HepG2 (cell line): ENCODE results near the gene KHK. TPM values are rescaled to one million over a fixed set of nuclear protein-coding genes. Genes with fewer than 3 reads are reported as not detected.

Experiments used
- CAMTA2 ChIP-seq: sonication (generic); formaldehyde crosslinking; IDR thresholded peaks from 2 replicates; pipeline ENCODE4 v1.4.0; 2020; ENCODE audit warnings: mild to moderate bottlenecking, missing genetic modification reagents, borderline replicate concordance
- DMAP1 ChIP-seq: IDR thresholded peaks from 2 replicates; pipeline ENCODE4 v1.6.1; 2016
- FOXA1 ChIP-seq, 2 experiments: fragments of 450-650 bp in 1 of 2; sonication (generic) in 1 of 2; formaldehyde crosslinking in 1 of 2; IDR thresholded peaks; 2 replicates each; pipeline versions ENCODE4 v1.4.0 to v1.6.1; 2016 to 2020; ENCODE audit warnings: missing genetic modification reagents in 1 of 2
- HDAC6 ChIP-seq: fragments of 200-600 bp; sonication (generic); IDR thresholded peaks from 2 replicates; pipeline ENCODE4 v1.7.0; 2017; ENCODE audit warnings: mild to moderate bottlenecking, antibody characterized with exemption, low read length, low read depth
- HIVEP1 ChIP-seq: sonication (generic); formaldehyde crosslinking; IDR thresholded peaks from 2 replicates; pipeline ENCODE4 v1.4.0; 2020; ENCODE audit warnings: mild to moderate bottlenecking, missing genetic modification reagents
- KLF6 ChIP-seq: IDR thresholded peaks from 2 replicates; pipeline ENCODE4 v1.8.0; 2016; ENCODE audit warnings: missing biosample characterization, missing genetic modification reagents
- NCOR1 ChIP-seq: fragments of 200-600 bp; sonication (generic); IDR thresholded peaks from 2 replicates; pipeline ENCODE4 v1.7.0; 2017; ENCODE audit warnings: antibody characterized with exemption, low read length, borderline replicate concordance
- NFIB ChIP-seq: sonication (generic); formaldehyde crosslinking; IDR thresholded peaks from 2 replicates; pipeline ENCODE4 v1.9.0; 2021; ENCODE audit warnings: missing genetic modification reagents, mild to moderate bottlenecking, borderline replicate concordance
- NR2F1 ChIP-seq, 2 experiments: fragments of 450-650 bp in 1 of 2; formaldehyde crosslinking in 1 of 2; IDR thresholded peaks; 2 replicates each; pipeline versions ENCODE4 v1.5.0 to v1.6.1; 2016 to 2020; ENCODE audit warnings: mild to moderate bottlenecking in 1 of 2, missing compliant biosample characterization in 1 of 2, missing genetic modification reagents in 1 of 2, moderate library complexity in 1 of 2
- PAF1 ChIP-seq: IDR thresholded peaks from 2 replicates; pipeline ENCODE4 v1.6.1; 2016; ENCODE audit warnings: missing genetic modification reagents, missing compliant biosample characterization
- SRSF9 ChIP-seq: fragments of 200-400 bp; formaldehyde crosslinking; IDR thresholded peaks from 2 replicates; pipeline ENCODE4 v1.6.1; 2018; ENCODE audit warnings: borderline replicate concordance, mild to moderate bottlenecking, low read depth, low read length; ENCODE audit not compliant: insufficient read depth, poor library complexity, severe bottlenecking
- TCF12 ChIP-seq, 2 experiments: fragments of 450-650 bp in 1 of 2; sonication (generic) in 1 of 2; formaldehyde crosslinking in 1 of 2; IDR thresholded peaks; 2 replicates each; pipeline versions ENCODE4 v1.6.1 to v1.8.0; 2017 to 2022; ENCODE audit warnings: antibody characterized with exemption in 1 of 2, mild to moderate bottlenecking in 1 of 2, missing genetic modification reagents in 1 of 2, moderate library complexity in 1 of 2
- TGIF2 ChIP-seq: IDR thresholded peaks from 2 replicates; pipeline ENCODE4 v1.6.1; 2016; ENCODE audit warnings: control low read depth, missing compliant biosample characterization
- ZFP1 ChIP-seq: IDR thresholded peaks from 2 replicates; pipeline ENCODE4 v1.6.1; 2016
- ZMYM3 ChIP-seq: sonication (generic); formaldehyde crosslinking; IDR thresholded peaks from 2 replicates; pipeline ENCODE4 v1.5.1; 2020; ENCODE audit warnings: mild to moderate bottlenecking, missing genetic modification reagents
- ZNF281 ChIP-seq: sonication (generic); formaldehyde crosslinking; IDR thresholded peaks from 2 replicates; pipeline ENCODE4 v1.4.0; 2020; ENCODE audit warnings: missing genetic modification reagents, borderline replicate concordance
- ZNF329 ChIP-seq: sonication (generic); formaldehyde crosslinking; IDR thresholded peaks from 2 replicates; pipeline ENCODE4 v1.9.0; 2021; ENCODE audit warnings: low read depth, mild to moderate bottlenecking, missing genetic modification reagents
- ZNF446 ChIP-seq: sonication (generic); formaldehyde crosslinking; IDR thresholded peaks from 2 replicates; pipeline ENCODE4 v1.5.0; 2020; ENCODE audit warnings: mild to moderate bottlenecking, missing genetic modification reagents
- ZNF605 ChIP-seq: sonication (generic); formaldehyde crosslinking; IDR thresholded peaks from 2 replicates; pipeline ENCODE4 v1.8.0; 2022; ENCODE audit warnings: mild to moderate bottlenecking, missing genetic modification reagents
- ZNF816 ChIP-seq: sonication (generic); formaldehyde crosslinking; IDR thresholded peaks from 2 replicates; pipeline ENCODE4 v1.8.0; 2022; ENCODE audit warnings: missing genetic modification reagents, mild to moderate bottlenecking, borderline replicate concordance
- ZNF850 ChIP-seq: sonication (generic); formaldehyde crosslinking; conservative IDR thresholded peaks from 2 replicates; pipeline ENCODE4 v1.9.0; 2021; ENCODE audit warnings: mild to moderate bottlenecking, missing genetic modification reagents
- polyA plus RNA-seq, 8 experiments: library from polyadenylated mRNA; depleted of rRNA in 3 of 8; stranded (reverse) in 7 of 8; unstranded in 1 of 8; fragments of >200 nt; fragmentation: Illumina TruSeq in 4 of 8; extraction: Trizol in 4 of 8; gene quantifications; 2 replicates each; pipeline versions ENCODE4 v1.2.1 to v1.2.3, GENCODE V29; 2011 to 2016; ENCODE audit warnings: low read depth in 4 of 8, missing spikeins in 1 of 8, mixed read lengths in 1 of 8; ENCODE audit not compliant: insufficient read depth in 1 of 8
- total RNA-seq, 5 experiments: library from RNA; depleted of rRNA; stranded (reverse); fragments of >200 nt; fragmentation: Illumina TruSeq; extraction: Trizol; gene quantifications; 2 replicates each; pipeline ENCODE4 v1.2.3, GENCODE V29; 2016; ENCODE audit warnings: low read depth in 1 of 5
- TF ChIP-seq, protein P1 (sequence below): sonication (generic); formaldehyde crosslinking; IDR thresholded peaks from 2 replicates; pipeline ENCODE4 v1.9.0; 2021; ENCODE audit warnings: missing genetic modification reagents, borderline replicate concordance
- TF ChIP-seq, protein P2 (sequence below): sonication (generic); formaldehyde crosslinking; IDR thresholded peaks from 2 replicates; pipeline ENCODE4 v1.4.0; 2020; ENCODE audit warnings: missing genetic modification reagents
- TF ChIP-seq, protein P3 (sequence below): sonication (generic); formaldehyde crosslinking; IDR thresholded peaks from 2 replicates; pipeline ENCODE4 v1.4.0; 2020; ENCODE audit warnings: mild to moderate bottlenecking, missing genetic modification reagents

Gene KHK
- total and polyA plus RNA-seq, 2 of the 13 experiments (the other 11 are each of a cell fraction or from before 2014, with no cell fraction given): 40.9 to 99.2 TPM

DNA sequence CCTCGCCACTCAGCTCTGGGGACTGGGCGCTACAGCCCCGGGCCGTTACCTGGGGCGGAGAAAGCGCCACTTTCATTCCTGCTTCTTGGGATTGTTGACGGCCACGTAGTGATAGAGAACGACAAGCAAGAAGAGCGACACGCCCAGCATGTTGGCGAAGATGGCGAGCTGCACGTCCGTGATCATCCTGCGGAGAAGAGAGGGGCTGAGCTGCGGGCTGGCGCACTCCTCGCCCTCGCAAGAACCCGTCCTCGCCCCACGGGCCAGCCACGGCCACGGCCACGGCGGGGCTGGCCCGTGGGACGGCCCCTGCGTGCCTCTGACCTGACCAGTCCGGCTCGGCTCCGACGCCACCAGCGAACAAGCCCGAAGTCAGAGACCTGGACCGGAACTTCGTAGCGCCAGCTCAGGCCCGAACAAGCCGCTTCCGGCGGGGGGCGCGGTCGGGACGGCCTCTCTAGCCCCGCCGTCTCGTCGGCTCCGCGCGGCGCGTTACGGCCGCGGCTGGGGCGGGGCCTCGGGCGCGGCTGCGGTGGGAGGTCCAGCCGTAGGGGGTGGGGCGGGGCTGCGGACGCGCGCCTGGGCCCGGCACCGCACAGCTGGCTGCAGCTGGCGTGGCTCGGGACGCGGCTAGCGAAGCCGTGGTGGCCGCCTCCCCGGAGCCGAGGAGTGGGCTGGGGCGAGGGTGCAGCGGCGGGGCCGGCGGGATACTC lies 15.1 kb upstream of the KHK start, which contains the start of gene OST4 (continued):
- TF ChIP-seq CAMTA2 (CRISPR knock-in tag): no peak
- peak; percentile 89; the same call in 1 of the 2 replicates for TF ChIP-seq DMAP1 (CRISPR knock-in tag)
- no peak; the same call in 1 of the 2 replicates for TF ChIP-seq HIVEP1 (CRISPR knock-in tag)
- peak; percentile 57 for TF ChIP-seq ZNF281 (CRISPR knock-in tag)
- no peak for TF ChIP-seq ZNF605 (CRISPR knock-in tag)
- TF ChIP-seq FOXA1 (IDR thresholded peaks at IDR 0.05): no peak
- no peak for TF ChIP-seq FOXA1 (CRISPR knock-in tag; IDR thresholded peaks at IDR 0.05)
- TF ChIP-seq ZNF816 (CRISPR knock-in tag): peak; percentile 82; the same call in 1 of the 2 replicates
- no peak for TF ChIP-seq NFIB
- TF ChIP-seq, protein P1, sequence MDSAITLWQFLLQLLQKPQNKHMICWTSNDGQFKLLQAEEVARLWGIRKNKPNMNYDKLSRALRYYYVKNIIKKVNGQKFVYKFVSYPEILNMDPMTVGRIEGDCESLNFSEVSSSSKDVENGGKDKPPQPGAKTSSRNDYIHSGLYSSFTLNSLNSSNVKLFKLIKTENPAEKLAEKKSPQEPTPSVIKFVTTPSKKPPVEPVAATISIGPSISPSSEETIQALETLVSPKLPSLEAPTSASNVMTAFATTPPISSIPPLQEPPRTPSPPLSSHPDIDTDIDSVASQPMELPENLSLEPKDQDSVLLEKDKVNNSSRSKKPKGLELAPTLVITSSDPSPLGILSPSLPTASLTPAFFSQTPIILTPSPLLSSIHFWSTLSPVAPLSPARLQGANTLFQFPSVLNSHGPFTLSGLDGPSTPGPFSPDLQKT (CRISPR knock-in tag): no peak
- peak; percentile 93; the same call in 1 of the 2 replicates for TF ChIP-seq KLF6 (CRISPR knock-in tag)
- TF ChIP-seq ZNF446: peak; percentile 80
- no peak for TF ChIP-seq ZFP1
- TF ChIP-seq, protein P2, sequence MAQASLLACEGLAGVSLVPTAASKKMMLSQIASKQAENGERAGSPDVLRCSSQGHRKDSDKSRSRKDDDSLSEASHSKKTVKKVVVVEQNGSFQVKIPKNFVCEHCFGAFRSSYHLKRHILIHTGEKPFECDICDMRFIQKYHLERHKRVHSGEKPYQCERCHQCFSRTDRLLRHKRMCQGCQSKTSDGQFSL (CRISPR knock-in tag): peak; percentile 83; the same call in 1 of the 2 replicates
- TF ChIP-seq NR2F1 (CRISPR knock-in tag; IDR thresholded peaks at IDR 0.05): 0 out of 4 replicates have a peak, but pooled peaks of 1 of the 2 experiments have one; percentile 6
- no peak for TF ChIP-seq HDAC6
- no peak for TF ChIP-seq PAF1
- TF ChIP-seq ZNF329 (CRISPR knock-in tag): no peak; the same call in 1 of the 2 replicates
- TF ChIP-seq, protein P3, sequence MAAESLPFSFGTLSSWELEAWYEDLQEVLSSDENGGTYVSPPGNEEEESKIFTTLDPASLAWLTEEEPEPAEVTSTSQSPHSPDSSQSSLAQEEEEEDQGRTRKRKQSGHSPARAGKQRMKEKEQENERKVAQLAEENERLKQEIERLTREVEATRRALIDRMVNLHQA (CRISPR knock-in tag): no peak
- TF ChIP-seq TGIF2 (CRISPR knock-in tag): peak; percentile 13; the same call in 1 of the 2 replicates
- TF ChIP-seq NCOR1: no peak
- TF ChIP-seq SRSF9: no peak
- no peak for TF ChIP-seq ZNF850 (CRISPR knock-in tag)
- no peak for TF ChIP-seq ZMYM3
- no peak for TF ChIP-seq TCF12 (IDR thresholded peaks at IDR 0.05)
- TF ChIP-seq TCF12 (CRISPR knock-in tag; IDR thresholded peaks at IDR 0.05): peak; percentile 11; the same call in 1 of the 2 replicates
